PC-3 (cell line): ENCODE results near the gene KAT2B. TPM values are rescaled to one million over a fixed set of nuclear protein-coding genes. Genes with fewer than 3 reads are reported as not detected.

ENCODE experiments used
- ATAC-seq: fragments of 200-7000 bp; cut with Tn5 transposase; 2 replicates; pipeline ENCODE4 v1.9.1; 2020; ENCODE audit warnings: mild to moderate bottlenecking, moderate library complexity
- BruUV-seq: library from RNA; stranded (reverse); fragments of 400-500 nt; replicated peaks from 2 replicates; lab custom pipeline; 2021; lab: Mats Ljungman, UMichigan
- CTCF ChIA-PET: fragments of 300-600 bp; sonication (Branson Sonifier 250); formaldehyde crosslinking; loops from one replicate; lab custom pipeline; 2022; ENCODE audit warnings: antibody characterized with exemption; lab: Charles Lee
- POLR2A ChIA-PET: fragments of 300-600 bp; sonication (Branson Sonifier 250); formaldehyde crosslinking; loops from one replicate; lab custom pipeline; 2022; ENCODE audit warnings: antibody characterized with exemption; ENCODE audit not compliant: unreplicated experiment; lab: Charles Lee
- DNase-seq: peaks from one replicate; pipeline ENCODE4 v3.0.0-alpha.2; 2015
- H2AFZ ChIP-seq: fragments of 300-600 bp; sonication (generic); 2 replicates; pipeline ENCODE4 v1.6.0; 2016; ENCODE audit warnings: antibody characterized with exemption, low read length
- H3F3A ChIP-seq: fragments of 300-600 bp; sonication (generic); one replicate; pipeline ENCODE4 v1.6.0; 2017; ENCODE audit warnings: antibody characterized with exemption, low read length, control low read depth, mild to moderate bottlenecking; ENCODE audit not compliant: unreplicated experiment
- H3K27ac ChIP-seq: fragments of 300-600 bp; sonication (generic); 2 replicates; pipeline ENCODE4 v1.5.1; 2016; ENCODE audit warnings: mild to moderate bottlenecking, low read length
- H3K27me3 ChIP-seq: fragments of 300-600 bp; sonication (generic); 2 replicates; pipeline ENCODE4 v1.6.1; 2016; ENCODE audit warnings: low read length, mixed read lengths
- H3K36me3 ChIP-seq: fragments of 300-600 bp; sonication (generic); 2 replicates; pipeline ENCODE4 v1.6.1; 2016; ENCODE audit warnings: low read depth, mixed run types, low read length, mixed read lengths
- H3K4me1 ChIP-seq: fragments of 300-600 bp; sonication (generic); 2 replicates; pipeline ENCODE4 v1.5.1; 2016; ENCODE audit warnings: low read length; ENCODE audit not compliant: insufficient read depth
- H3K4me2 ChIP-seq: fragments of 300-600 bp; sonication (generic); 2 replicates; pipeline ENCODE4 v1.6.0; 2016; ENCODE audit warnings: low read length
- H3K4me3 ChIP-seq: fragments of 300-600 bp; sonication (generic); 2 replicates; pipeline ENCODE4 v1.5.1; 2016; ENCODE audit warnings: mild to moderate bottlenecking, low read length, mixed read lengths
- H3K79me2 ChIP-seq: fragments of 300-600 bp; sonication (generic); 2 replicates; pipeline ENCODE4 v1.6.1; 2017; ENCODE audit warnings: low read length, mixed read lengths
- H3K9ac ChIP-seq: fragments of 300-600 bp; sonication (generic); 2 replicates; pipeline ENCODE4 v1.6.0; 2016; ENCODE audit warnings: mild to moderate bottlenecking, low read length
- H3K9me2 ChIP-seq: fragments of 300-600 bp; sonication (generic); replicated peaks from 2 replicates; pipeline ENCODE4 v1.6.1; 2016; ENCODE audit warnings: mixed run types, low read length, mixed read lengths
- H3K9me3 ChIP-seq: fragments of 300-600 bp; sonication (generic); 2 replicates; pipeline ENCODE4 v1.6.1; 2016; ENCODE audit warnings: low read length, mixed read lengths
- H4K20me1 ChIP-seq: fragments of 300-600 bp; sonication (generic); 2 replicates; pipeline ENCODE4 v1.6.1; 2016; ENCODE audit warnings: low read length, mixed read lengths
- CTCF ChIP-seq: fragments of 300-600 bp; sonication (generic); conservative IDR thresholded peaks from 2 replicates; pipeline ENCODE4 v1.5.1; 2017; ENCODE audit warnings: antibody characterized with exemption, low read depth, mild to moderate bottlenecking, low read length
- EZH2 ChIP-seq: fragments of 300-600 bp; sonication (generic); IDR thresholded peaks from one replicate; pipeline ENCODE4 v1.6.1; 2017; ENCODE audit warnings: antibody characterized with exemption, mild to moderate bottlenecking, low read length; ENCODE audit not compliant: unreplicated experiment
- EZH2phosphoT487 ChIP-seq: fragments of 300-600 bp; sonication (generic); IDR thresholded peaks from 2 replicates; pipeline ENCODE4 v1.6.1; 2018; ENCODE audit warnings: mild to moderate bottlenecking, antibody characterized with exemption, low read length, borderline replicate concordance
- intact Hi-C: fragments of 100-400 bp; cut with micrococcal nuclease; formaldehyde crosslinking; loops from 2 replicates; pipeline ENCODE4 v1.9.0; 2023
- total RNA-seq: library from RNA; depleted of rRNA; stranded (reverse); fragments of >200 nt; gene quantifications from 2 replicates; pipeline ENCODE4 v1.2.3, GENCODE V29; 2014

The KAT2B gene
- total RNA-seq, 1 experiment from 2014 or later = 11.9 TPM

GRCh38 chr3:20123131-20123652 lies 82.9 kb downstream of the KAT2B start:
- no TSS peak for BruUV-seq
- POLR2A ChIA-PET = no interaction called here

GRCh38 chr3:20125289-20125688 lies 85.0 kb downstream of the KAT2B start:
- no TSS peak for BruUV-seq
- TF ChIP-seq EZH2phosphoT487 (no peak), EZH2 (no peak), CTCF (no peak)
- no peaks in the 10 kb centered on the region for H3K9me2 ChIP-seq
- no peaks in the 10 kb centered on the region for H4K20me1 ChIP-seq
- H3K4me3 ChIP-seq = no peak overlapping the region
- POLR2A ChIA-PET = no interaction called here
- no peaks in the 10 kb centered on the region for H3K36me3 ChIP-seq
- H2AFZ ChIP-seq = no peak overlapping the region
- no peak overlapping the region for H3K4me2 ChIP-seq
- no peaks in the 10 kb centered on the region for H3K79me2 ChIP-seq
- no peaks in the 10 kb centered on the region for H3K27me3 ChIP-seq
- no peaks in the 10 kb centered on the region for H3K9me3 ChIP-seq
- no peaks in the 10 kb centered on the region for H3F3A ChIP-seq
- ATAC-seq (no peak), DNase-seq (no peak)
- CTCF ChIA-PET = no interaction called here
- intact Hi-C loops = no loop called here
- no peak overlapping the region for H3K27ac ChIP-seq
- no peak overlapping the region for H3K9ac ChIP-seq
- peaks cover 10% of the 10 kb centered on the region for H3K4me1 ChIP-seq

More at GRCh38 chr3:20123131-20123652, 82.9 kb downstream of the KAT2B start:
- intact Hi-C loops = loop anchor here (5.0 kb wide), 1 partner anchor 236 kb away; no protein-coding TSS in a partner anchor
- TF ChIP-seq CTCF (no peak), EZH2phosphoT487 (no peak), EZH2 (no peak)
- Histone ChIP-seq H3K27ac (no peak overlapping the region), H3K27me3 (no peaks in the 10 kb centered on the region), H2AFZ (no peak overlapping the region), H3K4me1 (peaks cover 10% of the 10 kb centered on the region), H4K20me1 (no peaks in the 10 kb centered on the region), H3K9me3 (no peaks in the 10 kb centered on the region), H3K9ac (no peak overlapping the region), H3K36me3 (no peaks in the 10 kb centered on the region), H3K9me2 (no peaks in the 10 kb centered on the region), H3K4me3 (no peak overlapping the region), H3K4me2 (no peak overlapping the region), H3F3A (no peaks in the 10 kb centered on the region), H3K79me2 (no peaks in the 10 kb centered on the region)
- CTCF ChIA-PET = no interaction called here
- DNase-seq (no peak), ATAC-seq (no peak)

GRCh38 chr3:20125897-20126296 lies 85.7 kb downstream of the KAT2B start:
- TF ChIP-seq EZH2 (no peak), EZH2phosphoT487 (no peak), CTCF (no peak)

More at GRCh38 chr3:20125897-20126296, 85.7 kb downstream of the KAT2B start:
- Histone ChIP-seq H3K79me2 (no peaks in the 10 kb centered on the region), H3K36me3 (no peaks in the 10 kb centered on the region), H3K9ac (no peak overlapping the region), H3K27me3 (no peaks in the 10 kb centered on the region), H4K20me1 (no peaks in the 10 kb centered on the region), H3F3A (no peaks in the 10 kb centered on the region), H3K4me2 (no peak overlapping the region), H3K4me1 (peaks cover 10% of the 10 kb centered on the region), H2AFZ (no peak overlapping the region), H3K27ac (no peak overlapping the region), H3K4me3 (no peak overlapping the region), H3K9me2 (no peaks in the 10 kb centered on the region), H3K9me3 (no peaks in the 10 kb centered on the region)
- DNase-seq = no peak
- ChIA-PET CTCF (no interaction called here), POLR2A (no interaction called here)
- no TSS peak for BruUV-seq
- intact Hi-C loops = no loop called here
- no peak for ATAC-seq
